Esophagus squamous epithelium (tissue), 5 donors: ENCODE data around the gene SCAPER. TPM values are rescaled to one million over a fixed set of nuclear protein-coding genes. Genes with fewer than 3 reads are reported as not detected.
"Not testable (repeated sequence)": the region's sequence is repeated elsewhere in the genome, so short reads cannot be mapped to it uniquely, and the experiment has no call there.

ENCODE experiments used
- DNase-seq: peaks from one replicate; lab custom pipeline; 2025; lab: John Stamatoyannopoulos, UW
- H3K27ac ChIP-seq, 4 donors: fragments of 200-600 bp; sonication (generic); one replicate each; pipeline ENCODE4 v1.5.1; 2016 to 2019; ENCODE audit warnings: mild to moderate bottlenecking in 1 of 4
- H3K27me3 ChIP-seq, 4 donors: fragments of 200-600 bp; sonication (generic); 1 replicate in 3 of 4; 2 replicates in 1 of 4; pipeline versions ENCODE4 v1.5.1 to v1.6.0; 2017 to 2021; ENCODE audit warnings: antibody characterized with exemption in 1 of 4
- H3K36me3 ChIP-seq, 3 donors: fragments of 200-600 bp; sonication (generic); one replicate each; pipeline ENCODE4 v1.5.1; 2016 to 2019
- H3K4me1 ChIP-seq, 3 donors: fragments of 200-600 bp; sonication (generic); one replicate each; pipeline ENCODE4 v1.5.1; 2017 to 2019
- H3K4me3 ChIP-seq, 4 donors: fragments of 200-600 bp; sonication (generic); 1 replicate in 3 of 4; 2 replicates in 1 of 4; pipeline ENCODE4 v1.5.1; 2016 to 2019; ENCODE audit warnings: mild to moderate bottlenecking in 2 of 4, moderate library complexity in 1 of 4
- H3K9me3 ChIP-seq, 3 donors: fragments of 200-600 bp; sonication (generic); one replicate each; pipeline ENCODE4 v1.5.1; 2016 to 2019
- CTCF ChIP-seq, 6 experiments: fragments of 450-650 bp in 4 of 6; fragments of 200-600 bp in 2 of 6; sonication (generic) in 2 of 6; IDR thresholded peaks; one replicate each; pipeline ENCODE4 v1.5.1; 2016 to 2019; ENCODE audit warnings: antibody characterized with exemption in 6 of 6, mild to moderate bottlenecking in 4 of 6, moderate library complexity in 4 of 6
- POLR2A ChIP-seq, 4 donors: fragments of 450-650 bp; IDR thresholded peaks; one replicate each; pipeline ENCODE4 v1.6.1; 2017; ENCODE audit warnings: antibody characterized with exemption in 4 of 4, mild to moderate bottlenecking in 4 of 4, moderate library complexity in 3 of 4
- WGBS, 2 donors: methylation state at CpG; one replicate each; pipeline ENCODE4 v1.1.5; 2018; 5-methylcytosine and 5-hydroxymethylcytosine counted together
- intact Hi-C: fragments of 100-400 bp; cut with DNase I; formaldehyde crosslinking; loops from one replicate; pipeline ENCODE4 v1.15.0; 2022
- total RNA-seq, 4 donors: library from RNA; depleted of rRNA; stranded (reverse); fragments of >200 nt; gene quantifications; one replicate each; pipeline ENCODE4 v1.1.0, GENCODE V29; 2016
- donor health status: DM: yes; HTN: yes; CAD: no.

Gene SCAPER
- total RNA-seq, 4 donors from 2014 or later = 18.3 to 30.1 (median 25.3) TPM

DNA sequence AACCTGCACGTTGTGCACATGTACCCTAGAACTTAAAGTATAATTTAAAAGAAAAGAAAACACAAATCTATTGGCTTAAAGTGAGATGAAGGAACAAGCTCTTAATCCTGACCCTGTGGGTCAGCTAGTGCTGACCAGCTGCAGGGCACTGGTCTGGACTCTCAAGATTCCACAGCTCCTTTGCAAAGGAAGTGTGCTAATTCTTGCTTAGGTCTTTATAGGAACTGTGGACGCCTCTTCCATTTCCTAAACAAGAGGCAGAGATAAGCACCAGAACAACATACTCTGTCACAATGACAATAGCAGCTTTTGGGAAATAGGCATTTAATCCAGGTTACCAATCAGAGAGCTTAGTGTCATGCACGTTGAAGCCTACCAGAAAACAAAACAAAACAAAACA lies 402.5 kb downstream of the SCAPER start:
- no peaks in the 10 kb centered on the region for H3K4me1 ChIP-seq
- DNase-seq = no peak
- no peaks in the 10 kb centered on the region for H3K27me3 ChIP-seq
- peaks cover 0 to 22% (median 0%) of the 10 kb centered on the region in 3 donors for H3K36me3 ChIP-seq
- TF ChIP-seq POLR2A (IDR thresholded peaks at IDR 0.05) (no peak), CTCF (IDR thresholded peaks at IDR 0.05) (no peak)
- H3K9me3 ChIP-seq = no peaks in the 10 kb centered on the region
- intact Hi-C loops = no loop called here
- no peak overlapping the region for H3K27ac ChIP-seq
- 71 to 79% methylated on average over 3 of the region's 3 CpGs for WGBS, 2 donors
- no peak overlapping the region for H3K4me3 ChIP-seq

- not testable (repeated sequence) for H3K4me3 ChIP-seq
Observed at GRCh38 chr15:76502185-76502584, 403.0 kb downstream of the SCAPER start.

GRCh38 chr15:76501726-76502125 lies 403.4 kb downstream of the SCAPER start:
- DNase-seq = no peak

More at GRCh38 chr15:76502185-76502584, 403.0 kb downstream of the SCAPER start:
- H3K27me3 ChIP-seq, H3K4me1 ChIP-seq, DNase-seq, H3K9me3 ChIP-seq, intact Hi-C loops, H3K27ac ChIP-seq: not testable (repeated sequence)
- 90 to 91% methylated on average over 5 to 6 of the region's 6 CpGs for WGBS, 2 donors
- H3K36me3 ChIP-seq = peaks cover 0 to 22% (median 0%) of the 10 kb centered on the region in 3 donors

DNA sequence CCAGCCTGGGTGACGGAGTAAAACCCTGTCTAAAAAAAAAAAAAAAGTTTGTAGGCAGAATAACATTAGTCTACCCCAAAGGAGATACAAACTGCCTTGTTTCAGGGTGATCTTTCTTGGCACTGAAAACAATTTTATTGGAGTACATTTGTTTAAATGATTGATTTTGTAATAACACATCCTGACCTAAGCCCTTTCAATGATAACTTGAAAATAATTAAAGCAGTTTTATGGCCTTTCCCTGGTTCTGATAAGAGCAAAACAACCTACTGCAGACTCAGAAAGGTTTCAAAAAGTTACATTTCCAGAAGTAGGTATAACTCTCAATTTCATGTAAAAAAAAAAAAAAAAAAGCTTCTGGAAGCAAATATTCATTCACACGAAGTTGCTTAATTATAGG lies 404.1 kb downstream of the SCAPER start:
- H3K9me3 ChIP-seq = no peaks in the 10 kb centered on the region
- H3K27me3 ChIP-seq = no peaks in the 10 kb centered on the region
- H3K4me1 ChIP-seq = no peaks in the 10 kb centered on the region
- H3K27ac ChIP-seq = no peak overlapping the region
- intact Hi-C loops = no loop called here
- no peak overlapping the region for H3K4me3 ChIP-seq
- H3K36me3 ChIP-seq = peaks cover 0 to 22% (median 0%) of the 10 kb centered on the region in 3 donors
- DNase-seq = no peak
- 81 to 87% methylated on average over 2 of the region's 2 CpGs for WGBS, 2 donors
- no peak for TF ChIP-seq CTCF (IDR thresholded peaks at IDR 0.05)

More at GRCh38 chr15:76501726-76502125, 403.4 kb downstream of the SCAPER start:
- H3K27ac ChIP-seq = no peak overlapping the region
- peaks cover 0 to 22% (median 0%) of the 10 kb centered on the region in 3 donors for H3K36me3 ChIP-seq
- WGBS, 2 donors = 93 to 96% methylated on average over 1 of the region's 1 CpG
- intact Hi-C loops = no loop called here
- no peaks in the 10 kb centered on the region for H3K9me3 ChIP-seq
- no peaks in the 10 kb centered on the region for H3K27me3 ChIP-seq
- no peaks in the 10 kb centered on the region for H3K4me1 ChIP-seq
- no peak for TF ChIP-seq POLR2A (IDR thresholded peaks at IDR 0.05)
- TF ChIP-seq CTCF (IDR thresholded peaks at IDR 0.05) = no peak
- no peak overlapping the region for H3K4me3 ChIP-seq

GRCh38 chr15:76495487-76495886 lies 409.7 kb downstream of the SCAPER start:
- H3K27me3 ChIP-seq = no peaks in the 10 kb centered on the region
- H3K27ac ChIP-seq = no peak overlapping the region
- H3K4me1 ChIP-seq = no peaks in the 10 kb centered on the region
- no peak for DNase-seq
- TF ChIP-seq CTCF (IDR thresholded peaks at IDR 0.05) (no peak), POLR2A (IDR thresholded peaks at IDR 0.05) (no peak)
- intact Hi-C loops = no loop called here
- WGBS, 2 donors = 86 to 94% methylated on average over 1 to 4 of the region's 4 CpGs
- H3K9me3 ChIP-seq = no peaks in the 10 kb centered on the region
- no peak overlapping the region for H3K4me3 ChIP-seq
- H3K36me3 ChIP-seq = no peaks in the 10 kb centered on the region

GRCh38 chr15:76492538-76492937 lies 412.6 kb downstream of the SCAPER start:
- TF ChIP-seq CTCF (IDR thresholded peaks at IDR 0.05) = no peak
- no peak for TF ChIP-seq POLR2A (IDR thresholded peaks at IDR 0.05)
- H3K27ac ChIP-seq = no peak overlapping the region

More at GRCh38 chr15:76492538-76492937, 412.6 kb downstream of the SCAPER start:
- Histone ChIP-seq H3K27me3 (no peaks in the 10 kb centered on the region), H3K4me3 (no peak overlapping the region), H3K9me3 (no peaks in the 10 kb centered on the region), H3K4me1 (no peaks in the 10 kb centered on the region), H3K36me3 (no peaks in the 10 kb centered on the region)
- no peak for DNase-seq
- intact Hi-C loops = no loop called here
- WGBS, 2 donors = 96 to 97% methylated on average over 1 of the region's 1 CpG
